GM18870 (cell line): ENCODE results near the gene TRPM5.

Experiments used
- ATAC-seq: cut with Tn5 transposase; IDR thresholded peaks from one replicate; pipeline ENCODE4 v1.9.1; 2021; ENCODE audit warnings: moderate library complexity; ENCODE audit not compliant: unreplicated experiment

The TRPM5 gene

DNA sequence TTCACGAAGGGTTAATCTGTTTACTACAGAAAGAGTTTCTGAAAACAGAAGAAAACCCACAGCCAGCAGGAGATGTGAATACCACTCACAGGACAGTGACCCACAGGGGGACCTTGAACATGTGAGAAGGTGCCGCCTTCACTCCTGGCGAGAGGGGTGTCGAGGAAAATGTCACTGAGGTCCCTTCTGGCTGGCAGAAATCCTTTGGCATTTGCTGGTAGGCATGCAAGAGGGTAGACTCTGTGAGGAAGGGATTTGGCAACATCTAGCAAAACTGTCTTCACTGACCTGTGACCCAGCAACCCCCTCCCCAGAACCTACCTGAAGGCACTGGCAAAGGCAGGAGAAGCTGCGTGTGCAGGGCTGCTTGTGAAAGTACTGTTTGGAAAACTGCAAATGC, 9.1 kb upstream of the TRPM5 start:
- no peak for ATAC-seq

DNA sequence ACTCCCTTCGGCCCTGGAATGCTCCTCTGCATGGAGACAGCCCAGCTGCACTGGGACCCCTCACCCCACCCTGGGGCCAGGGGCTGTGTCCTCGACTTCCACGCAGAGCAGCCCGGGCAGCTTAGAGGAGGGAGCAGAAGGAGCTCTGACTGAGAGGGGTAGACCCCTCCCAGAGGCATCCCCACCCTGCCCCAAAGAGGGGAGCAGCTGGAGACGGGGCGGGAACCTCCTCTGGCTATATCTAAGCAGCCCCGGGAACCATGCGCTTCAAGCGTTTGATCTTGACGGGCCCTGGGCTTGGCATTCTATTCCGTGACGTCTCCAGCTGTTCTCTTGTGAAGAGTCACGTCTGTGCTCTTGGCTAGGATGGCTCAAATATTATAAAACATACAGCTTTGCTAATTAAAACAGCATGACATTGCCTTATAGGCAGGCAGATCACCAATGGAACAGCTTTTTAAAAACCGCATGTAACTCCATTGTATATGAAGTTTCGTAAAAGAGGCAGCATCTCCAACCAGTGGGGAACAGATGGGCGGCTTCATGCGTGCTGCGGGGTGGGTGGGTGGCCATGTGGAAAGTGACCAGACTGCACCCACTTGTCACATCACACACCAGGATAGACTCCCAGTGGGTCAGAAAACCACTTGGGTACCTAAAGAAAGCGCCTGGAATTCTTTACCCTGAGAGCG, 8.2 kb upstream of the TRPM5 start:
- no peak for ATAC-seq

DNA sequence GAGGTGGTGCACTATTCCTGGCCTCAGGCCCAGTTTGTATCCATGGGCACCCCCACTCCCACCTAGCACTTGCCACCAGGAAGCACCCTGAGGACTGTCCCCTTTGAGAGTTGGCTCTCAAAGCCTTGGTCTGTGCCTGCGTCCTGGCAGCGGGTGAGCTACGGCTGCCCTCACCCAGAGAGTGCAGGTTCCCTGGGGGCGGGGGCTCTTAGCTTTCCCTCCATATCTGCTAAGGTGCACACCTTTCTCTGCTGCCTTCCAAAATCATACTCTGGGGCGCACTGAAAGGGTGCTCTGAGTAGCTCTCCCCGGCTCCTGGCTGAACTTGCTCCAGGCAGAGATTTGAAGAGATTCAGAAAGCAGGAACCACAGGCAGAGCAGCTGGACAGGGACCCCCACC, 7.6 kb upstream of the TRPM5 start:
- no peak for ATAC-seq

DNA sequence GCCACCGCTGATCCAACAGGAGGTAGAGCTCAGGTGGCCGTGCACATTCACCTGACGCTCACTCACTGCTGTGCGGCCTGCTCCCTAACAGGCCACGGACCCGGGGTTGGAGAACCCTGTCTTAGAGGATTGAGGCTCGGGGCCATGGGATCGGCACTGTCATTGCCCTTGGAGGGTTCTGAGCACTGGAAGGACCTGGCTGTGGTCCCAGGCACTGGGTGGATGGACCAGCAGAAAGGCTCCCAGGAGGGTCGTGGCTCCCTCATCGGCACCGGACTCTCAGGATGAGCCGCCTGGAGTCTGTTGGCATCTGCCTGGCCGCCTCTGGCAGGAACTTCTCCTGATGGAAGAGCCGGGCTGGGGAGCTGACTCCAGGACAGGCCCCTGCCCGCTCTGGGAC, 7.0 kb upstream of the TRPM5 start:
- ATAC-seq: no peak

DNA sequence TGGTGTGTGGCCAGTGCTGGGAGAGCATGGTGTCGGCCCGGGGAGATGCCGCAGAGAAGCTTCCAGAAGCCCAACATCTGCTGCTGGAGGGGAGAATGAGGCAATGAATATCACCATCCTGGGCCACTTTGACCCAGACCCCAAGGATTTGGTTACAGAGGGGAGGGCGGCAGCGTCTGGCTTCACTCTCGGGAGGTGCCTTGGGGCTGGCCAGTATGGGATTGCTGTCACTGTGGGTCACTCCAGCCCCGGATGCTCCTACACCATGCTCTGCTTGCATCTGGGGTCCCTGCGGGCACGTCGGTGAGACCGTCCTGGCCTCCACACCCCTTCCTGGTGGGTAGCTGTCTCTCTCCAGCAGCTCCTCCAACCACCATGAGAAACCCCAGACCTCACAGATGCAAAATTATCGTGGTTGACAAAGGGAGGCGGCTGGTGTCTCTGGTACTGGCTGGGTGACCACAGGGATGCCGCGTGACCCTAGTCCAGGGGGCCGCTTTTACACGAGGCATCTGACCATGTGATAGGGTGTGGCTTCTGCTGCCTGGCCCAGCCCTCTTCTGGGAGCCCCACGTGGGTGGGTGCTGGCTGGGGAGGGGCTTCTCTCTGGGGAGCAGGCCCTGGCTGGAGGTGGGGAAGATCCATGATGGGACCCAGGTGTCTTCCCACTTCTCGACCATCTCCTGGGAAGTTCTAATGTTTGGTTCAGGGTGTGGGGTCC, 6.2 kb upstream of the TRPM5 start:
- no peak for ATAC-seq

DNA sequence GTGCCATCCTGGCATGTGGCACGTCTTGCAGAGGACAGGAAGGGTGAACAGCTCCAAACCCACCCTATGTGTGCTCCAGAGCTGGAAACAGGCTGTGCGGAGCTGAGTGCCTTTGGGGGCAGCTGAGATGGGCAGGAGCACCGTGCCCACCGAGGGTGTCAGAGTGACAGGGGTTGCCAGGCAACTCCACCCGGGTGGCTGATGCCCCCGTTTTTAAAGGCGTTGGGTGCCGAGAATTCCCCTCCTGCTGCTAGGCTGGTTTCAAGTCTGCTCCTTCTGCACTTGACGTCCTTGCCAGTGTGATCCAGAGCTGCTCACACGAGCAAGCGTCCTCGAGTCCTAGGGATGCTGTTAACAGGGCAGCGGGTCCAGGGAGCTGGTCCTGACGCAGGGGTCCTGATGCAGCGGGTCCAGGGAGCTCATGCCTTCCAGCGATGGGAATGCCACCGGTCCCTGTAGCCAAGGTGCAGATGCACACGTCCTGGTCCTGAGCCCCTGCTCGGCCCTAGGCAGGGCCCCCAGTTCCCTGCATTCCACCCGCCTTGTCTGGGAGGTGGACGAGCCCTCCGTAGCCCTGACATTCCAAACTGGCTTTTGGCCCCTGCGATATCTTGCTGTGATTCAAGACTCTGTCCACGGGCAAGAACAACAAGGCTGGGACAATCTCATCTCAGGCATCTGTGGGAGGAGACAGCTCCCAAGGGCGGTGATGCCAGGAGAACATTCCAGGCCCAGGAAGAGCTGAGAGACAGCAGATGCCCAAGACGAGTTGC, 5.4 kb upstream of the TRPM5 start:
- ATAC-seq: no peak

DNA sequence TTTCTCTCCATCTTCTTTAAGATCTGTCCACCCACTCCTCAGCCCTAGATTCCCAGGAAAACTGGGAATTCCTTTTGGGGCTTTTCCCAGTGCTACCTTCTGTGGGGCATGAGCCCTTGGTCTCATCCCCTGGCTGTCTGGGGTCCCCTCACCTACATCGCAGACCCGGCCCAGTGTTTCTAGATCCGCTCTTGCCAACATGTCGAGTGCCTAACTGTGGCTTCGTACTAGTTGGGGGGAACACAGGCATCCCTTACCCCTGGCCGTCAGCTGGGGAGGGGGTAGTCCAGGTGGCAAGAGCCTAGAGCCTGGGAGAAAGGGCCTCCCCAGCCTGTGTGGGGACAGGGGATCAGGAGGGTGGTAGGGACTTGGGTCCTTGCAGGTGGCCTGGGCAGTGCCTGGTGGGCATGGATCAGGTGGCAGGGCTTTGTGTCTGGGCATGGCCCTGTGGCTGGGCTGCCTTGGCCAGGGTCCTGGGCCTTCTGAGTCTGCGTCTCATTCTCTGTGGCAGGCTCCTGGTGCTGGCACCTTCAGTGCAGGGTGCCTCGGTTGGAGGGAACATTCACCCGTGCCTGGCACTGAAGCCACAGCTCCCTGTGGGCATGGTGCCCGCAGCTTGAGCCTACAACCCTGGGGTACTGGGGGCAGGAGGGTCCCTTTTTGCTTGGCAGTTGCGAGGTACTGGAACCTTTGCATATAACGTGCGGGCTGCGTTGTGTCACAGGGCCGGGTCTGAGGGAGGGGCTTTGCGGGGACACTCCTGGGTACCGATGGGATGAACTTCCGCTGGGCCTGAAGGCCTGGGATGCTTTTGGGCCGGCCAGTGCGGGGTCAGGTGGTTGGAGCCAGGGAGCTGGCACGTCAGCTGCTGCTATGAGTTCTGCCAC, 4.6 kb upstream of the TRPM5 start:
- no peak for ATAC-seq

DNA sequence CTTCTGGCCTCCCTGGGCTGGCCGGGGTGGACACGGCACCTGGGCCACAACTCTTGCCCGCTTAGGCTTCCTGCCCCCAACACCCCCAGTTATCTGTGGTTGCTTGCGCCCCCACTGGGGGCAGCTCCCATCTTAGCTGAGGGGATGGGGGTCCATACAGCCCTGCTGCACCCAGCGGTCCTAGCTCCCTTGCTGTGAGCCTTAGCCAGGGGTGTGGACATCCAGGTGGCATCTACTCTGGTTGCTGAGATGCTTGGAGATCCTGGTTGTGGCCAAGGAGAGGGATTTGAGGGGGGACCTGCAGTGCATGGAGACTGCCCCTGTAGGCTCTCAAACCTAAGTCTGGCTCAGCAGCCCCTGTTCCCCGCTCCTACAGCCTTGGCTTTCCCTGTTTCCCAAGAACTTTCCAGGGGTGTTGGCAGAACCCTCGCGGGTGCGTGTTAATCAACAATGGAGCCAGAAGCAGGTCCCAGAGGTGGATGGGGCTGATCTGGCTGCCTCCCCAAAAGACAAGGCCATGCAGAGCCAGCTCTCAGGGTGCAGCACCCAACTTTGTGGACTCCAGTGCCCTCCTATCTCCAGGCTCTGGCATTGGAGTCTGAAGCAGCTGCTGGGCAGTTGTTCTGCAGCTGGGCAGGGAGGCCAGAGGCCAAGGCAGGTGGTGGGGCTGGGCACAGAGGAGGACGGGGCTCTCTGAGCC, 3.8 kb upstream of the TRPM5 start:
- no peak for ATAC-seq

DNA sequence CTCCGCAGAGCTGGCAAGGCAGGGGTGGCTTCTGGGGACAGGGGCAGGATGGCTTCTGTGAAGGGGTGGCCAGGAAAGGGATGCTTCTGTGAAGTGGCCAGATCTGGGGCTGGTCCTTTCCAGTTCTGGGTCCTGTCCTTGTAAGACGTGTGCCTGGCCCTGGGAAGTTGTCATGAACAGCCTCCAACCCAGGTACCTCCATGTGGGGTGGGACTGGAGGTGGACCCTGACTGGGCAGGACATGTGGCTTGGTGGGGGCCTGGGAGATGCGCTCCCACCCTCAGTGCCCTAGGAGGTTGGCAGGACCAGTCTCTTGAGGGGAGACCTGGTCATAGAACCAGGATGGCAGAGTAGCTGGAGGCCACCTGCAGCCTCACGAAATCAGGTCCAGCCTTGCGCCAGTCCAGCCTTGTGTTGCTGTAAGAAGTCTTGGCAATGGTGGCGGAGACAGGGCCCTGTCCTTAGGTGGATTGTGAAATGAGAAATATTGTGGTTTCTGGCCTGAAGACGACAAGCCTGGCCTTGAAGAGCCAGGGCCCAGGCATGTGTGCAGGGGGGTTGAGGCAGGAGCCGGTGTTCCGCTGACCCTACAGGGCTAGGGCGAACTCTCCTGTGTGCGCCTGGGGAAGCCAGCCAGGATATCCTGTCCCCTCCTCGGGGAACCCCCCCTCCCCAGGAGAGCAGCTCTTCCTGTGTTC, 3.1 kb upstream of the TRPM5 start:
- no peak for ATAC-seq

DNA sequence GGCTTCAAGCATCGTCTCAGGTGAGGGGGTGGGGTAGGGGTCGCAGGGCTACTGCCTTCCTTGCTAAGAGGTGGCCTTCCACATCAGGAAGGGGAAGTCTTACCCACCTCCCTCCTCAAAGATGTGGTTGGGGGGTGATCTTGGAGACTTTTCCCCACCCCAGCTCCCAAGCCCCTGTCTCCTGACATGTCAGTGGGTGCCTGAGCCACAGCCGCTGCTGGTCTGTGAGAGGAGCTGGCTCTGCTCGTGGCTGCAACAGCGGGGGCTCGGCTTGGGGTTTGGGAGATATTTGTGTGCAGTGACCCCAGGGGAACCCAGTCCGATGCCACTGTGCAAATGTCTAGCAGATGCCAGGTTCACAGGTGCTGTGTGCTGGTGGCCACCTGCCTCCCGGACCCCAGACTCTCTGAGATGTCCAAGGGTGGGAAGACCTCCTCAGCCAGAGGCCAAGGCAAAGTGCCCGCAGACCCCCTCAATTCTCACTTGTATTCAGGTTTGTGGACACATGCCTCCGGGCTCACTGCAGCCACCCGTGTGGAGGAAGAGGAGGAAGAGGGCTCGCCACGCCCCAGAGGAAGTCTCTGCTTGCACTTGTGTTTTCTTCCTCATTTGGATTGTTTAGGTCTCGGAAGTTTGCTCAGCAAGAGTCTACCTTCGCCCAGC, 2.4 kb upstream of the TRPM5 start:
- no peak for ATAC-seq

DNA sequence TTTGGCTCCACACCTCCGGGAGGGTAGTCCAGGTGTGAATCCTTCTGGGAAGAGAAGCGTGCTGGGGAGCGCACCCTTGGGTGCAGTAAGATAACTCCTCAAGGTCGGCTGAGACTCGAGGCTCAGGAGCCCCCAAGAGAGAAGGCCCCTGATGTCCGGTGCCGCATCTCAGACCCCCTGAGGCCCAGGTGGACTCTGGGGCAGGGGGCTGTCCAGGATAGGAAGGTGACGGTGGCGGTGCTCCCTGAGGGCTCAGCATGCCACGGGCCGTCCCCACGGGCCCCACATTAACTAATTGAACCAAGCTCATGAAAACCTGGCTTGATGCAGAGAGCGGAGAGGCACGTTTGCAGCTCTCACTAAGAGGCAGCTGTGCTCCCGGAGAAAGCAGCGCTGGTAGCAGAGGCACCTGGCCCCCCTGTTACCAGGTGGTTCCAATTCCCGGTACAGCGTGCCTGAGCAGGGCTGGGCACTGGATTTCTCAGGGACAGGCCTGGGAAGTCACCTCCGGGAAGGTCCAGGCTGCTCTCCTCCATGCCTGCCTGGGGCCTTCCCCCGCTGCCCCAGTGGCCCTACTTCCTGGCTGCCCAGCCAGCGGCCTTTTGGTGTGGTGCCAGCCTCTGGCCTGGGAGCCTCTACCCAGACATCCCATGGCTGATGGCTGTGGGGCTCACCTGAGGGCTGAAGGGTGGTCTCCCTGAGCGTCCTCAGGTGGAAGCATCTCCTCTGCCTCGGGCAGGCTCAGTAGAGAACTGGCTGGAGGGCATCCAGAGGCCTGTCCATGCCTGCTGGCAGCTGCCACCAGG, 1.6 kb upstream of the TRPM5 start:
- no peak for ATAC-seq

DNA sequence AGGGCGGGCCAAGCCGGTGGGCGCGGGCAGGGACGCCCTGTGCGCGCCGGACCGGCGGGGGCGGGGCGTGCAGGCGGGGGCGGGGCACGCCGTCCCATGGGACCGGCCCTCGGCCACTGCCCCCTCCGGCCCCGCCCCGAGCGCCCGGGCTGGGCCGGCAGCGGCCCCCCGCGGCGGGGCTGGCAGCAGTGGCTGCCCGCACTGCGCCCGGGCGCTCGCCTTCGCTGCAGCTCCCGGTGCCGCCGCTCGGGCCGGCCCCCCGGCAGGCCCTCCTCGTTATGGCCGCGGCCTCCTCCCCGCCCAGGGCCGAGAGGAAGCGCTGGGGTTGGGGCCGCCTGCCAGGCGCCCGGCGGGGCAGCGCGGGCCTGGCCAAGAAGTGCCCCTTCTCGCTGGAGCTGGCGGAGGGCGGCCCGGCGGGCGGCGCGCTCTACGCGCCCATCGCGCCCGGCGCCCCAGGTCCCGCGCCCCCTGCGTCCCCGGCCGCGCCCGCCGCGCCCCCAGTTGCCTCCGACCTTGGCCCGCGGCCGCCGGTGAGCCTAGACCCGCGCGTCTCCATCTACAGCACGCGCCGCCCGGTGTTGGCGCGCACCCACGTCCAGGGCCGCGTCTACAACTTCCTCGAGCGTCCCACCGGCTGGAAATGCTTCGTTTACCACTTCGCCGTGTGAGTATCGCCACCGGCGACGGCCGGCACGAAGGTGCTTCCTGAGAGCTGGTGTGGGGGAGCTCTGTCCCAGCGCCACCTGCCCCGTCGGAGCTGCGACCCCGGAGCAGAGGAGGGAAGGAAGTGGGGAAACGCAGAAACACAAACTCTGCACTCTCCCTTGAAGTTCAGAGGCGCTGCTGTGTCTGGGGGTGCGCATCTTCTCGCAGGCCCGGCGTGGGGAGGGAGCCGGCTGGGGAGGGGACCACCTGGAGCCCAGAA, 769 bp upstream of the TRPM5 start, which contains the start of gene KCNQ1:
TSS of gene KCNQ1 (plus strand) at position 188 of the 925 bp plus-strand sequence. CDS start at position 279, 91 bp downstream.
- no peak for ATAC-seq

DNA sequence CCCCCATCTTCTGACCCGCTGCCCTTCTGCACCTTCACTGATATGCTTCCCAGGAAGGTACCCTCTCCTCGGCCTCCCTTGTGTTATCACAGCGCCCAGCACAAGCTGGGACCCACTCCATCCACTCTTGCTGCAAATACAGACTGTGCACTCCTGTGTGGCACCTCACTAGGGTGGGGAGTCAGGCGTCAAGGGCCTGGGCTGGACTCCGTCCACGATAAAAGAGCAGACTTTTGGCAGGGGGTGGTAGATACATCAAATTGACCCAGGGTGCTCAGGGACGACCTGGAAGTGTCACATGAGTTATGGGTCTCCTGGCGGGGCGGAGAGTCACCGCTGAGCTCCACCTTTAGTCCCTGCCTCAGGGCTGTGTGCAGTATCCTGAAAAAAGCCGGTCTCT, 908 bp downstream of the TRPM5 start:
- no peak for ATAC-seq

DNA sequence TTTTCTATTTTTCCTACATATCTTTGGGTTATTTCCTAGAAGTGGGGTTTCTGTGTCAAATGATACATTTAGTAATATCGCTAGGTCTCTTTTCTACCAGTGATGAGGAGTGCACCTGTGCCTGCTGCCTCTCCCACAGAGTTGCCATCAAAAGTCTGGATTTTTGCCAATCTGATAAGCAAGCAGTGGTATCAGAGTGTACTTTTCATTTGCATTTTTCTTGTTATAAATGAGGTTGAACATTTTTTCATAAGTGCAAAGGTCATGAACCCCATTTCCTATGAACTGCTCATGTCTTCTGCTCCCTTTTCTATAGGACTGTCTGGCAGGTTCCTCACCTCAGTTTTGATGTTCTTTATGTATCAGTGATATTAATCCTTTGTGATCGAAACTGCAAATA, 1.7 kb downstream of the TRPM5 start:
- ATAC-seq: no peak

DNA sequence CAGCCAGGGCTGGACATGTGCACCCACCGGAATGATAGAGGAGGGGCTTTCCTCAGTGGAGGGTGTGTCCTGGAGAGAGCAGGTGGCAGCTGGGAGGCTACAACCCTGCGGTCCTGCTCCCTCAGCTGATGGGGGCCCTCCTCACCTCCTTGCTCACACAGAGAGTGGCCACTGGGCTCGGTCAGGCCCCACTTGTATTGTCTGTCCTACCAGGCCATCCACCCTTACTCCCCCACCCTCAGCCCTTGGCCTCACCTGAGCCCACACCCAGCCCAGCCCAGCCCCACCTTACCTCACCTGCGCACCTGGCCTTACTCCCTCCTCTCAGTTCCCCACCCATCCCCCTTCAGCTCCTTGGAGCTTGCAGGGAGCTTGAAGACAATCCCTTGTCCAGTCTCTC, 3.1 kb downstream of the TRPM5 start:
- no peak for ATAC-seq

DNA sequence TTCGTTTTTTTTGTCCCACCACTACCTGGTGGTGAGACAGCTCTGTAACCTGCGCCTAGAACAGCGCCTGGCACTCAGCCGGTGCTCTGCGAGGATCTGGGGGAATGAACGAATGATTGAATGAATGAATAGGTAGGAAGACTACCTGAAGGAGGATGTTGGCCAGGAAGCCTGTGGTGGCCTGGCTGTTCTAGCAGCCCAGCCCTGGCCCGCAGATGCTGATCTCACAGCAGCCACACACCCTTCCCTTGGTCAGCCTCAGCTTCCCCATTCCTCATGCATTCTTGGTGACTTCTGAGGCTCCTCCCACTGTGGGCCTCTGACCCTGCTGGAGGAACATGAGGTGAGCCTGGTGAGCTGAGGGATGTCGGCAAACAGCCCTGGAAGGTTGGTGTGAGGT, 3.7 kb downstream of the TRPM5 start:
- ATAC-seq: no peak

DNA sequence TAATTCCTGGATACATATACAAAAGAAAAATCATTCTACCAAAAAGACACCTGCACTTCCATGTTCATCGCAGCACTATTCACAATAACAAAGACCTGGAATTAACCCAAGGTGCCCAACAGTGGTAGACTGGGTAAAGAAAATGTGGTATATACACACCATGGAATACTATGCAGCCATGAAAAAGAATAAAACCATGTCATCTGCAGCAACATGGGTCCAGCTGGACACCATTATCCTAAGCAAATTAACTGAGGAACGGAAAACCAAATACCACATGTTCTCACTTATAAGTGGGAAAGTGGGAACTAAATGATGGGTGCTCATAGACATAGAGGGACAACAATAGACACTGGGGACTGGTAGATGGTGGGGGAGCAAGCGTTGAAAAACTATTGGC, 4.5 kb downstream of the TRPM5 start:
- no peak for ATAC-seq
